Measurements from ENCODE around the gene TBC1D8B.

- TF ChIP-seq MAX (IDR thresholded peaks at IDR 0.05; ENCODE audit: low read depth) (no peak), JUND (IDR thresholded peaks at IDR 0.05) (no peak), POLR2AphosphoS5 (IDR thresholded peaks at IDR 0.05; ENCODE audit: low read depth, low read length) (no peak), CHD2 (IDR thresholded peaks at IDR 0.05; ENCODE audit: low read length, partially characterized antibody) (no peak), TEAD4 (IDR thresholded peaks at IDR 0.05; ENCODE audit: borderline replicate concordance, insufficient read depth) (no peak), EP300 (IDR thresholded peaks at IDR 0.05; ENCODE audit: borderline replicate concordance in 1 of 2, low read depth in 1 of 2, low read length in 1 of 2) (no peak), RXRA (IDR thresholded peaks at IDR 0.05; ENCODE audit: borderline replicate concordance, low read depth) (no peak), GABPA (IDR thresholded peaks at IDR 0.05; ENCODE audit: low read depth) (no peak), TAF1 (IDR thresholded peaks at IDR 0.05; ENCODE audit: borderline replicate concordance, low read depth, low read length) (no peak)
- TF ChIP-seq, protein P1, sequence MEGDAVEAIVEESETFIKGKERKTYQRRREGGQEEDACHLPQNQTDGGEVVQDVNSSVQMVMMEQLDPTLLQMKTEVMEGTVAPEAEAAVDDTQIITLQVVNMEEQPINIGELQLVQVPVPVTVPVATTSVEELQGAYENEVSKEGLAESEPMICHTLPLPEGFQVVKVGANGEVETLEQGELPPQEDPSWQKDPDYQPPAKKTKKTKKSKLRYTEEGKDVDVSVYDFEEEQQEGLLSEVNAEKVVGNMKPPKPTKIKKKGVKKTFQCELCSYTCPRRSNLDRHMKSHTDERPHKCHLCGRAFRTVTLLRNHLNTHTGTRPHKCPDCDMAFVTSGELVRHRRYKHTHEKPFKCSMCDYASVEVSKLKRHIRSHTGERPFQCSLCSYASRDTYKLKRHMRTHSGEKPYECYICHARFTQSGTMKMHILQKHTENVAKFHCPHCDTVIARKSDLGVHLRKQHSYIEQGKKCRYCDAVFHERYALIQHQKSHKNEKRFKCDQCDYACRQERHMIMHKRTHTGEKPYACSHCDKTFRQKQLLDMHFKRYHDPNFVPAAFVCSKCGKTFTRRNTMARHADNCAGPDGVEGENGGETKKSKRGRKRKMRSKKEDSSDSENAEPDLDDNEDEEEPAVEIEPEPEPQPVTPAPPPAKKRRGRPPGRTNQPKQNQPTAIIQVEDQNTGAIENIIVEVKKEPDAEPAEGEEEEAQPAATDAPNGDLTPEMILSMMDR (IDR thresholded peaks at IDR 0.05), result no peak
These were observed 22.2 kb upstream of the TBC1D8B start for GRCh38 chrX:106780264-106780663.
